GM18507 (cell line): ENCODE measurements around the gene CPSF4L.

Source experiments
- DNase-seq: peaks from one replicate; pipeline ENCODE4 v3.0.0; 2011; ENCODE audit warnings: low read depth; ENCODE audit not compliant: insufficient read length; ENCODE audit errors: extremely low spot score
- FAIRE-seq: peaks from 2 replicates; lab custom pipeline; 2011; peaks lifted over from hg19 to GRCh38; lab: Jason Lieb, UNC

CPSF4L gene

GRCh38 chr17:73247726-73248125 is 14.0 kb downstream of the CPSF4L start:
- DNase-seq: no peak
- FAIRE-seq: no peak

- DNase-seq (no peak), FAIRE-seq (no peak)
These were observed 21.1 kb downstream of the CPSF4L start for GRCh38 chr17:73240561-73240960.

GRCh38 chr17:73237714-73238113 is 24.0 kb downstream of the CPSF4L start:
- no peak for DNase-seq
- FAIRE-seq: no peak

DNA sequence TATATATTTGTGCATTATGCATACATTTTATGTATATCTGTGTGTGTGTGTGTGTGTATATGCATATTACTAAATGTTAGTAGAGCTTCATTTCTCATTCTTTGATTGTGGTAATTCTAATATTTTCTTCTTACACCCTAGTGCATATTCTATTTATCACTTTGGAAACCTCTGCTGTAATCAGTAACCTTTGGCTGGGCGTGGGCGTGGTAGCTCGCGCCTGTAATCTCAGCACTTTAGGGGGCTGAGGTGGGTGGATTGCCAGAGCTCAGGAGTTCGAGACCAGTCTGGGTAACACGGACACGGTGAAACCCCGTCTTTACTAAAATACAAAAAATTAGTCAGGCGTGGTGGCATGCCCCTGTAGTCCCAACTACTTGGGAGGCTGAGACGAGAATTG is 26.9 kb downstream of the CPSF4L start:
- no peak for FAIRE-seq
- DNase-seq: no peak

DNA sequence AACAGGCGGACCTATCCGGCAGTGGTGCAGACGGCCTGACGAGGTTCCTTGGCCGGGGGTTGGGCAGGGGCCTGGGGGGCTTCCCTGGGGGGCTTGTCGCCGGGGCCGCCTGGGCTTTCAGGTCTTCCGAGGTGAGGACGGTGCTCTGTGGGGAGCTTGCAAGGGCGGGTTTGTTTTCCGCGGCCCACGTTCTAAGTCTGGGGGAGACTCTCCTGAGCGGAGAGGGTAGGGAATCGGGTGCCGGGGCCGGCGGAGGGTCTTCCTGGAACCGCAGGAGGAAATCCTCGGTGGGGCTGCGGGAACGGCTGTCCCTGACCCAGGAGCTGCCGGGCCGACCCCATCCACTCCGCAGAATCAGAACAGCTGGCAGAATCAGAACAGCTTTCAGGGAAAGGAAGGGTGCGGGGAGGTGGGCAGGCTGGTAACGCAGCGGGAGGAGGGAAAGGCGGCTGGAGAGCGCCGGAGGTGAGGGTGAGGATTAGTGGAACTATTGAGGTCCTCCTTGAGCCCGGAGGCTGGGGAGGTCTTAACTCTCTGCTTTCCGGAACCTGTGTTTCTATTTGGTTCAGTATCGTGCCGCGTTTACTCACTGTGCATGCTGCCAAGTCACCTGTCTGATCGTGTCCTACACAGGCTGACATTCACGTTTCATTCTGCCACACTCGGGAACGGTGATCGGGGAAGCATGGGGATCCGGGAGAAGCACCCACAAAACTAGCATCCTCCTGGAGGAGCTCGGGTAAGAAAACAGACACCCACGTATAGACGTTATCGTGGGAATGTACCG is 28.9 kb downstream of the CPSF4L start:
- no peak for DNase-seq
- FAIRE-seq: no peak

DNA sequence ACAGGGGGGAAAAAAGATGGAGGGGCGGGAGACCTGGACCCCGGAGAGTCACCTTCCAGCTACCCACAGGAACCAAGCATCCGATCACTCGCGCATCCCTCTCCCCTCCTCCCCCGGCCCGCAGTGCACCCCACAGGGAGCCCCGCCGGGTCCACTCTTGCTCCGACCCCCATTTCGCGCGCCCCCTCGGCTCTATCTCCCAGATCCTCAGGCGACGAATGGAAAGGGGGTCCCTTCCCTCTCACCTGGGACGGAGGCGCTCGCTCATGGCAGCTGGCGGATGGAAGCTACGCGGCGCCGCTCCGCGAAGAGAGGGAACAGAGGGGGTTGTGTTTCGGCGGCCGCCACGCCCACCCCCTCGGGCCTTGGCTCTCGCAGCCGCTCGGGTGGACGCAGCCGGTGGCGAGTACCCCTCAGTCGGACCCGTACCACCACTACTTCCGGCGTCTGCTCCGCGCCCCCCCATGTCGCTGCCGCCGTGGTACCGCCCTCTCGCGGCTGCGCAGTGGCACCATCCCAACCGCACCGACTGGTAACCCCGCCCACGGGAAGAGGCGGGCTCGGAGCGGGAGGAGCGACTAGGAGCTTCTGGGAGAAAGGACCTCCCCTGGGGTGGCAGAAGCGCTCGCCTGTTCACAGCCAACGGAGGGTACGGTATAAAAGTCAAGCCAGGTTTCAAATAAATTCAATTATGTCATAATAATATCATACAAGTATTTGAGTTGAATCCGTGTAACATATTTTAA is 29.7 kb downstream of the CPSF4L start:
- peak; percentile 91 for FAIRE-seq
- DNase-seq: peak; percentile 97

- FAIRE-seq (no peak), DNase-seq (no peak)
These were observed 30.3 kb downstream of the CPSF4L start for GRCh38 chr17:73231395-73231794.

DNA sequence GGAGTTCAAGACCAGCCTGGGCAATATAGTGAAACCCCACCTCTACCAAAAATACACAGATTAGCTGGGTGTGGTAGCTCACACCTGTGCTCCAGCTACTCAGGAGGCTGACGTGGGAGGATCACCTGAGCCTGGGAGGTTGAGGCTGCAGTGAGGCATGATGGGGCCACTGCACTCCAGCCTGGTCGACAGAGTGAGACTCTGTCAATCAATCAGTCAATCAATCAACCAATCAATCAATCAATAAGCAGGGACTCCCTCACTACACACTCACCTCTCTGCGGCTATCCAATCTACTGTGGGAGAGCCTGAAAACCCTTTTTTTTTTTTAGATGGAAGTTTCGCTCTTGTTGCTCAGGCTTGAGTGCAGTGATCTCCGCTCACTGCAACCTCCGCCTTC is 31.6 kb downstream of the CPSF4L start:
- no peak for FAIRE-seq

DNA sequence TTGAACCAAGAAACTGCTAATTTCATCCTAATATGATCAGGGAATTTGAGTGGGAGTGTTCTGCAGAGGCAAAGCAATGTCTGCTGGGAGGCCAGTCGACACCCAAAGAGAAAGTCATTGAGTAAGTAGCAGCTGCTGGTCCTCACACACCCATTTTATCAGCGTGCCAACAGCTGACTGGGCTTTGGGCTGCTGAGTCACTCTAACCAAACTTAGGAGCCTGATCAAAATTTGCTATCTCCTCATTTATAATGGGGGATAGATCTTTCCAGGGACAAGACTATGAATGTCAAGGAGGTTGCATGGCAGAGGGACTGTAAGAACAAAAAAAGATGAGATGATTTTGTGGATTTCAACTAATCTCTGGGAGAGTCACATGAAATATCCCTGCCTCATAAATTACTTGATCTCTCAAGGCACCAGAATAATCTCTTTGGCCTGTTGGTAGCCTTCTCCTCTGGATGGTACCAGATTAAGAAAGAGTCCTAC is 32.9 kb downstream of the CPSF4L start:
- DNase-seq: no peak
- no peak for FAIRE-seq

More for the DNA sequence above, 31.6 kb downstream of the CPSF4L start:
- DNase-seq: no peak

DNA sequence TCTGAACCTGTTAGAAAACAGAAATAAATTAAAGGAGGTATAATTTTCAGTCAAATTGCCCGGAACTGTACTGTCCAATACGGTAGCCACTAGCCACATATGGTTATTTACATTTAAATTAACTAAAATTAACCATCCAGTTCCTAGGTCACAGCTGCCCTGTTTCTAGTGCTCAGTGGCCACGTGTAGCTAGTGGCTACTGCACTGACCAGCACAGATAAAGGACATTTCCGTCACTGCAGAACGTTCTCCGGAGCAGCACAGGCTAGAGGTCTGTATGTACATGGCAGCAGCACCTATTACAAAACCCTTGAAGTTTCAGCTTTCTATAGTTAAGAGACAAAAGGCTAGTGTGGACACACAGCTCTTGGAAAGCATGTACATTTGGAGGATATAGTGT is 33.7 kb downstream of the CPSF4L start:
- DNase-seq: no peak
- FAIRE-seq: no peak

- FAIRE-seq (peak; percentile 36), DNase-seq (no peak)
These were observed 34.3 kb downstream of the CPSF4L start for GRCh38 chr17:73227379-73227778.

- no peak for DNase-seq
- no peak for FAIRE-seq
These were observed 35.0 kb downstream of the CPSF4L start for GRCh38 chr17:73226556-73227172.

GRCh38 chr17:73224663-73225305 is 36.9 kb downstream of the CPSF4L start:
- DNase-seq (no peak), FAIRE-seq (no peak)

GRCh38 chr17:73224237-73224636 is 37.4 kb downstream of the CPSF4L start:
- FAIRE-seq (no peak), DNase-seq (no peak)

DNA sequence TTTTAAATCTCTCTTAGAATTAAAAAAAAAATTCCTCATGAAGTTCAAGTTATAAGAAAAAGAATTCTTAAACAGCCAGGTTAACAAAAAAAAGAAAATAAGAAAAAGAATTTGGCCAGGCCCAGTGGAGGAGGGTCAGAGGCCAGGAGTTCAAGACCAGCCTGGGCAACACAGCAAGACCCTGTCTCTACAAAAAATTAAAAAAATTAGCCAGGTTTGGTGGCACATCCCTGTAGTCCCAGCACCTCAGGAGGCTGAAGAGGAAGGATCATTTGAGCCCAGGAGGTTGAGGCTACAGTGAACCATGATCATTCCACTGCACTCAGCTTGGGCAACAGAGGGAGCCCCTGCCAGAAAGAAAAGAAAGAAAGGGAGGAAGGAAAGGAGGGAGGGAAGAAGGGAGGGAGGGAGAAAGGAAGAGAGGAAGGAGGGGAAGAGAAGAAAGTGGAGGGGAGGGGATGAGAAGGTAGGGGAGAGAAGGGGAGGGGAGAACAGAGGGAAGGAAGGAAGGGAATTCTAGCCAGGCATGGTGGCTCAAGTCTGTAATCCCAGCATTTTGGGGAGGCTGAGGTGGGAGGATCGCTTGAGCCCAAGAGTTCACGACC is 38.0 kb downstream of the CPSF4L start:
- DNase-seq: no peak
- FAIRE-seq: no peak

- DNase-seq (no peak), FAIRE-seq (no peak)
These were observed 46.2 kb downstream of the CPSF4L start for GRCh38 chr17:73215447-73215846.

GRCh38 chr17:73214851-73215250 is 46.8 kb downstream of the CPSF4L start:
- no peak for FAIRE-seq
- no peak for DNase-seq

GRCh38 chr17:73214008-73214407 is 47.7 kb downstream of the CPSF4L start:
- DNase-seq (no peak), FAIRE-seq (no peak)

GRCh38 chr17:73211745-73212144 is 49.9 kb downstream of the CPSF4L start:
- DNase-seq (no peak), FAIRE-seq (no peak)
